Measurements from ENCODE around the gene SEMA3G.

- TF ChIP-seq CTCF (IDR thresholded peaks at IDR 0.05) = no peak
- TF ChIP-seq POLR2A (IDR thresholded peaks at IDR 0.05) = no peak
Observed at GRCh38 chr3:52401551-52401950, 43.4 kb downstream of the SEMA3G start.

Measured in heart left ventricle (tissue), 13 donors.